Measurements from ENCODE around the gene NME9. TPM values are rescaled to one million over a fixed set of nuclear protein-coding genes. Genes with fewer than 3 reads are reported as not detected.
A peak's percentile ranks its signal among the peaks of the same experiment; 100 is the strongest.

The NME9 gene
- total and polyA plus RNA-seq, 2 of the 4 experiments (the other 2 are of a cell fraction) = not detected

- no peak overlapping the region for H4K91ac ChIP-seq (ENCODE audit: insufficient read depth, low read depth, low read length)
- no peak overlapping the region for H3K4ac ChIP-seq (ENCODE audit: low read depth, low read length)
- dilution Hi-C loops (cut with HindIII; ENCODE audit: low sequenced_read_pairs, unreplicated experiment) (no loop called here), in situ Hi-C loops (cut with MboI; ENCODE audit: low sequenced_read_pairs) (no loop called here), intact Hi-C loops (cut with micrococcal nuclease) (no loop called here)
- TF ChIP-seq MAFK (IDR thresholded peaks at IDR 0.05; ENCODE audit: low read depth, low read length) (peak; percentile 69), CEBPB (IDR thresholded peaks at IDR 0.05; ENCODE audit: low read depth, low read length) (no peak), CTCF (conservative IDR thresholded peaks at IDR 0.05; ENCODE audit: low read depth, low read length) (0 out of 2 replicates have a peak, but pooled peaks have one; percentile 16)
- H3K18ac ChIP-seq (ENCODE audit: low read depth, low read length) = no peak overlapping the region
- no peak overlapping the region for H3K4me3 ChIP-seq (ENCODE audit: insufficient read depth, low read depth, low read length)
- ChIA-PET POLR2A (ENCODE audit: unreplicated experiment) (no interaction called here), CTCF (no interaction called here)
- H3K27ac ChIP-seq (ENCODE audit: insufficient read depth, low read length) = no peak overlapping the region
- no peak overlapping the region for H2AK5ac ChIP-seq (ENCODE audit: low read depth, low read length)
- no peak overlapping the region for H2AK9ac ChIP-seq (replicated peaks; ENCODE audit: low read depth, low read length, poor library complexity)
- H2BK20ac ChIP-seq (ENCODE audit: low read depth, low read length) = no peak overlapping the region
- no peak overlapping the region for H2BK120ac ChIP-seq (ENCODE audit: low read depth, low read length)
- no peaks in the 10 kb centered on the region for H4K20me1 ChIP-seq (ENCODE audit: insufficient read depth, low read length)
- H3K79me1 ChIP-seq (ENCODE audit: low read depth in 1 of 2, low read length in 2 of 2) = no peaks in the 10 kb centered on the region
- H4K5ac ChIP-seq (ENCODE audit: low read depth, low read length) = no peak overlapping the region
- H3K4me1 ChIP-seq (ENCODE audit: control insufficient read depth, insufficient read depth, low read length) = no peaks in the 10 kb centered on the region
- no peak overlapping the region for H3K14ac ChIP-seq (replicated peaks; ENCODE audit: low read depth, low read length)
- H3K23ac ChIP-seq (ENCODE audit: low read depth, low read length) = no peak overlapping the region
- WGBS, 2 experiments (ENCODE audit: extremely low coverage in 2 of 2, insufficient read length in 1 of 2) = 100% methylated on average over 2 of the region's 2 CpGs; no CpG with 5 or more reads in 1 of the 2 experiments
- BruUV-seq (replicated peaks) = no TSS peak
- H3K4me2 ChIP-seq (ENCODE audit: low read depth, low read length) = no peak overlapping the region
- peaks cover 3% of the 10 kb centered on the region; the same call in 1 of the 2 replicates for H3K9me1 ChIP-seq (ENCODE audit: insufficient read depth, low read length)
- no peaks in the 10 kb centered on the region for H3K27me3 ChIP-seq (ENCODE audit: control insufficient read depth, insufficient read depth, low read length)
- no peak overlapping the region for H2BK5ac ChIP-seq (ENCODE audit: low read depth, low read length, poor library complexity, severe bottlenecking)
- H3K9ac ChIP-seq (ENCODE audit: low read depth, low read length) = no peak overlapping the region
- H3K56ac ChIP-seq (ENCODE audit: extremely low read depth, insufficient read depth, low read length) = no peak overlapping the region
- no peaks in the 10 kb centered on the region for H3K9me3 ChIP-seq (ENCODE audit: control insufficient read depth, insufficient read depth, low read length)
- H3K36me3 ChIP-seq (ENCODE audit: control insufficient read depth, insufficient read depth, low read length) = peaks cover 24% of the 10 kb centered on the region
- DNase-seq (no peak), ATAC-seq (ENCODE audit: low read depth) (no peak)
- H2BK15ac ChIP-seq (ENCODE audit: low read depth, low read length) = no peak overlapping the region
- no peak overlapping the region for H4K8ac ChIP-seq (ENCODE audit: low read depth in 2 of 2, low read length in 2 of 2)
- H2AFZ ChIP-seq (replicated peaks; ENCODE audit: low read length, poor library complexity) = no peak overlapping the region
Observed at GRCh38 chr3:138284957-138285477, 44.6 kb downstream of the NME9 start.

Data from IMR-90 (cell line).